ENCODE data around the gene CENPX.

GRCh38 chr17:82031885-82032627 lies 9.4 kb upstream of the CENPX start:
- TF ChIP-seq, protein P1, sequence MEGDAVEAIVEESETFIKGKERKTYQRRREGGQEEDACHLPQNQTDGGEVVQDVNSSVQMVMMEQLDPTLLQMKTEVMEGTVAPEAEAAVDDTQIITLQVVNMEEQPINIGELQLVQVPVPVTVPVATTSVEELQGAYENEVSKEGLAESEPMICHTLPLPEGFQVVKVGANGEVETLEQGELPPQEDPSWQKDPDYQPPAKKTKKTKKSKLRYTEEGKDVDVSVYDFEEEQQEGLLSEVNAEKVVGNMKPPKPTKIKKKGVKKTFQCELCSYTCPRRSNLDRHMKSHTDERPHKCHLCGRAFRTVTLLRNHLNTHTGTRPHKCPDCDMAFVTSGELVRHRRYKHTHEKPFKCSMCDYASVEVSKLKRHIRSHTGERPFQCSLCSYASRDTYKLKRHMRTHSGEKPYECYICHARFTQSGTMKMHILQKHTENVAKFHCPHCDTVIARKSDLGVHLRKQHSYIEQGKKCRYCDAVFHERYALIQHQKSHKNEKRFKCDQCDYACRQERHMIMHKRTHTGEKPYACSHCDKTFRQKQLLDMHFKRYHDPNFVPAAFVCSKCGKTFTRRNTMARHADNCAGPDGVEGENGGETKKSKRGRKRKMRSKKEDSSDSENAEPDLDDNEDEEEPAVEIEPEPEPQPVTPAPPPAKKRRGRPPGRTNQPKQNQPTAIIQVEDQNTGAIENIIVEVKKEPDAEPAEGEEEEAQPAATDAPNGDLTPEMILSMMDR (IDR thresholded peaks at IDR 0.05; ENCODE audit: low read depth, low read length), result no peak
- TF ChIP-seq EZH2phosphoT487 (IDR thresholded peaks at IDR 0.05; ENCODE audit: low read depth), result no peak

Measured in OCI-LY3 (cell line).